HL-60 (cell line): ENCODE data around the gene BANF2.

Experiments used
- DNase-seq, 2 experiments: peaks; one replicate each; pipeline ENCODE4 v3.0.0-alpha.2; 2010 to 2020; ENCODE audit warnings: low read depth in 1 of 2, low spot score in 1 of 2
- H3K27ac ChIP-seq: fragments of 250-450 bp; sonication (Bioruptor Pico); replicated peaks from 2 replicates; pipeline ENCODE4 v1.5.1; 2020; ENCODE audit warnings: mild to moderate bottlenecking, moderate library complexity
- H3K27me3 ChIP-seq: fragments of 250-450 bp; sonication (Bioruptor Pico); 2 replicates; pipeline ENCODE4 v1.5.1; 2021; ENCODE audit warnings: mild to moderate bottlenecking, moderate library complexity; ENCODE audit not compliant: insufficient read depth, poor library complexity, severe bottlenecking
- H3K4me3 ChIP-seq: replicated peaks from 2 replicates; pipeline ENCODE4 v1.5.1; 2011; ENCODE audit warnings: mild to moderate bottlenecking, control low read depth, low read length; ENCODE audit not compliant: insufficient read depth
- CTCF ChIP-seq: IDR thresholded peaks from one replicate; pipeline ENCODE4 v1.5.1; 2011; ENCODE audit warnings: low read length, control low read depth, inconsistent platforms; ENCODE audit not compliant: insufficient read depth
- GABPA ChIP-seq: IDR thresholded peaks from 2 replicates; pipeline ENCODE4 v1.6.1; 2012; ENCODE audit warnings: low read depth
- POLR2AphosphoS5 ChIP-seq: IDR thresholded peaks from 2 replicates; pipeline ENCODE4 v1.6.1; 2012; ENCODE audit warnings: low read depth
- SPI1 ChIP-seq: IDR thresholded peaks from 2 replicates; pipeline ENCODE4 v1.6.1; 2012; ENCODE audit warnings: low read depth, mild to moderate bottlenecking, borderline replicate concordance
- TF ChIP-seq, protein P1 (sequence below): IDR thresholded peaks from 2 replicates; pipeline ENCODE4 v1.6.1; 2012; ENCODE audit warnings: low read depth; ENCODE audit not compliant: insufficient replicate concordance

Gene BANF2

GRCh38 chr20:17685168-17685567, 14.6 kb upstream of the BANF2 start:
- Histone ChIP-seq H3K27me3 (no peaks in the 10 kb centered on the region), H3K4me3 (no peak overlapping the region), H3K27ac (no peak overlapping the region)
- no peak for DNase-seq
- no peak for TF ChIP-seq SPI1

- no peaks in the 10 kb centered on the region for H3K27me3 ChIP-seq
- TF ChIP-seq CTCF: no peak
- TF ChIP-seq POLR2AphosphoS5: no peak
Observed at GRCh38 chr20:17687800-17688199, 12.0 kb upstream of the BANF2 start.

GRCh38 chr20:17688965-17689364, 10.8 kb upstream of the BANF2 start:
- no peak for DNase-seq
- Histone ChIP-seq H3K27ac (no peak overlapping the region), H3K4me3 (no peak overlapping the region), H3K27me3 (no peaks in the 10 kb centered on the region)
- no peak for TF ChIP-seq GABPA
- TF ChIP-seq SPI1: no peak
- TF ChIP-seq POLR2AphosphoS5: no peak
- TF ChIP-seq CTCF: no peak
- TF ChIP-seq, protein P1, sequence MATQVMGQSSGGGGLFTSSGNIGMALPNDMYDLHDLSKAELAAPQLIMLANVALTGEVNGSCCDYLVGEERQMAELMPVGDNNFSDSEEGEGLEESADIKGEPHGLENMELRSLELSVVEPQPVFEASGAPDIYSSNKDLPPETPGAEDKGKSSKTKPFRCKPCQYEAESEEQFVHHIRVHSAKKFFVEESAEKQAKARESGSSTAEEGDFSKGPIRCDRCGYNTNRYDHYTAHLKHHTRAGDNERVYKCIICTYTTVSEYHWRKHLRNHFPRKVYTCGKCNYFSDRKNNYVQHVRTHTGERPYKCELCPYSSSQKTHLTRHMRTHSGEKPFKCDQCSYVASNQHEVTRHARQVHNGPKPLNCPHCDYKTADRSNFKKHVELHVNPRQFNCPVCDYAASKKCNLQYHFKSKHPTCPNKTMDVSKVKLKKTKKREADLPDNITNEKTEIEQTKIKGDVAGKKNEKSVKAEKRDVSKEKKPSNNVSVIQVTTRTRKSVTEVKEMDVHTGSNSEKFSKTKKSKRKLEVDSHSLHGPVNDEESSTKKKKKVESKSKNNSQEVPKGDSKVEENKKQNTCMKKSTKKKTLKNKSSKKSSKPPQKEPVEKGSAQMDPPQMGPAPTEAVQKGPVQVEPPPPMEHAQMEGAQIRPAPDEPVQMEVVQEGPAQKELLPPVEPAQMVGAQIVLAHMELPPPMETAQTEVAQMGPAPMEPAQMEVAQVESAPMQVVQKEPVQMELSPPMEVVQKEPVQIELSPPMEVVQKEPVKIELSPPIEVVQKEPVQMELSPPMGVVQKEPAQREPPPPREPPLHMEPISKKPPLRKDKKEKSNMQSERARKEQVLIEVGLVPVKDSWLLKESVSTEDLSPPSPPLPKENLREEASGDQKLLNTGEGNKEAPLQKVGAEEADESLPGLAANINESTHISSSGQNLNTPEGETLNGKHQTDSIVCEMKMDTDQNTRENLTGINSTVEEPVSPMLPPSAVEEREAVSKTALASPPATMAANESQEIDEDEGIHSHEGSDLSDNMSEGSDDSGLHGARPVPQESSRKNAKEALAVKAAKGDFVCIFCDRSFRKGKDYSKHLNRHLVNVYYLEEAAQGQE: no peak

More at GRCh38 chr20:17687800-17688199, 12.0 kb upstream of the BANF2 start:
- Histone ChIP-seq H3K4me3 (no peak overlapping the region), H3K27ac (no peak overlapping the region)
- no peak for DNase-seq

GRCh38 chr20:17690144-17690543, 9.6 kb upstream of the BANF2 start:
- no peak for DNase-seq
- TF ChIP-seq POLR2AphosphoS5 (no peak), CTCF (no peak), SPI1 (no peak), GABPA (no peak)
- TF ChIP-seq, protein P1: no peak
- no peaks in the 10 kb centered on the region for H3K27me3 ChIP-seq
- no peak overlapping the region for H3K27ac ChIP-seq
- no peak overlapping the region for H3K4me3 ChIP-seq
